Stimulated activated CD8-positive, alpha-beta memory T cell treated with anti-CD3 and anti-CD28 coated beads, Interleukin-7, amount 100 ng/mL, for 1 hour (primary cell): ENCODE measurements around the gene B4GALNT4.
"Not testable (repeated sequence)": the region's sequence is repeated elsewhere in the genome, so short reads cannot be mapped to it uniquely, and the experiment has no call there.

Source experiments
- DNase-seq, 2 donors: peaks; one replicate each; pipeline ENCODE4 v3.0.0-alpha.2; 2020; ENCODE audit warnings: low read depth in 2 of 2

B4GALNT4 gene

GRCh38 chr11:391117-392017, 22.1 kb downstream of the B4GALNT4 start:
- no peak for DNase-seq

DNA sequence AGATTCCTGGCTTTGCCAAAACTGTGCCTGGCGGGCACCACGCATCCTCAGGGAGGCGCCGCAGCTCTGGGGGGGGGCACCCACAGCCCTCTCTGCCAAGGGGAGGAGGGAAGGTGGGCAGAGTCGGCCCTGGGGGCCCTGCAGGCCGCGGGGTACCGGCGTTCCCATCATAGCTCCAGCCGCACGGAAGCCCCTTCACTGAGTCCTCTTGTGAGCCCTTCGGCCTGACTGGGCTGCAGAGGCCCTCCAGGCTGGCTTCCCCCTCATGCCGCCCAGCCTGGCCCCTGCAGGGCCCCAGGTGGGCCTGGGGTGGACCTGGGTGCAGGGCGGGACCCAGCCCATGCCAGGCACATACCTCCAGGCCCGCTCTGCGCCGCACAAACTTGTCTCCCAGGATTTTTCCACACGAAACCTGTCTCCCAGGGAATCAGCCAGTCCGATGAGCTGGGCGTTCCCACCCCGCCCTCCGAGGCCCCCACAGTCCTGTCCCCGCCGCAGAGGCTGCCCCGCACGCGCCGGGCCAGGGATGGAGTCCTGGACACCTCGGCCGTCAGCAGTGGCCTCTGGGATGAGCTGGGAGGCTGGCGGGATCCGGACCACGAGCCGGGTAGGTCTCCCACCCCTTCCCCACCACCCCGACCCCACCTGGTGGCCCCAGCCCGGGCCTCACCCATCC, 22.9 kb downstream of the B4GALNT4 start:
- DNase-seq = no peak

DNA sequence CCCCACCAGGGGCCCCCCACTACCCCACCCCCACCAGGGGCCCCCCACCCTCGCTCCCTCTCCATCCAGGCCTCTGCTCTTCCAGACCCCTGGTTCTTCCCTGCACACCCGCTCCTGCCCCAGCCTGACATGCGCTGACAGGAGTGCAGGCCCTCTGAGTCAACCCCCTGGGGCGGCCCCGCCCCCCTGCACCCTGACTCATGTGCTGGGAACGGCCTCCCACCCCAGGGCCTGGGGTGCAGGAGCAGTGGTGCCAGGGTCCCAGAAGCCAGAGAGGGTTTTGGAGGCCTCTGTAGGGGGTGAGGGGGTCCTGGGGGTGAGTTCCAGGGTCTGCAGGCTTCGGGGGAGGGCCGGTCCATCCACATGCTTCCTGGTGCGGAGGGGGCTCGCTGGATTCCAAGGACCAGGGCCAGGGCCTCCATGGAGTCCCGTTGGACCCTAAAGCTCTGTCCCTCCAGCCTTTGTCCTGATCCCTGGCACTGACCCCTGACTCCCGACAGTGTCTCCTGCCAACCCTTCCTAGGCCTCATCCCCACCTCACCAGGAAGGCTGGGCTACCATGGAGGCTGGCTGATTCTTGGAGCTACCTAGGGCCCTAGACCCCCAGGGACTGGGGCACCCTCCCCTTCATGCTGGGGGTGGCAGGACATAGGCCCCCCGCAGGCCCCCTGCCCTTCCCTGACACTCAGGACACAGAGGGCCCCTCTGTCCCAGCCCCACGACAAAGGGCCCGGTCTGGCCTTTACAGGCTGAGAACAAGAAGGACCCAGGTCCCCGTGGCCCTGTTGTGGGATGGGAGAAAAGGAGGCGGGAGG, 24.1 kb downstream of the B4GALNT4 start:
- DNase-seq = no peak

GRCh38 chr11:394034-394857, 24.9 kb downstream of the B4GALNT4 start, which contains the start of gene PKP3:
Gene PKP3 (plus strand): TSS chr11:394209. CDS start chr11:394293, 84 bp downstream.
- no peak for DNase-seq

DNA sequence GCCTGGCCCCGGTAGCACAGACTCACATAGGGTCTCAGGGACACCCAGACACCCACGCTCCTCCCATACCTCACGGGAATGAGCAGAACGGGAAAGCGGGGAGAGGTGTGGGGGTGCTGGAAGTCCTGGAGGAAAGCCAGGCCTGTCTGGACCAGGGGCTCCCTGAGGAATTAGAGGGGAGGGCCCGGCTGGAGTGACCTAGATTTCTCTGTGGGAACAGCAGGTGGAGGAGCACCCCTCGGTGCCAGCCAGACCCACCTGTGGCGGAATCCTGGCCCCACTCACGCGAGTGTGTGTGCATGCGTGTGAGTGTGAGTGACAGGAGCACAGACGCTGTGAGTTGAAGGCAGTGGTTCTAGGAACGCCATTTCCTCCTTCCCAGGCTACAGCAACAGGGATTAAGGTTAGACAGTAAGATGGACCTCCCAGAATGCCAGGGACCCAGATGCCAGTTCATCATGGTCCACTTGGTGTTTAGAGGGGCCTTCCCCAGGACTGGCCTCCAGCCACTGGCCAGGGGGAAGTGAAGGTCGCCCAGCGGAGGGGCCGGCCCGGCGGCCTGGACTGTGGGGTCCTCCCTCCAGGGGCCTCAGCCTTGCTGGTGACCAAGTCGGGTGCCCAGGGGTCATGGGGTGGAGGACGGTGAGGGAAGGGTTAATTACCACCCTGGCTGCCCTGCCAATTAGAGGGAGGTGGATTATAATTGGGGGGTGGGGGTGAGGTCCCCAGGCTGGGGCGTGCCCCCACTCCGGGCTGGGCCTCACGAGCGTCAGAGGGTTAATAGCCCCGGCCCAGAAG, 25.8 kb downstream of the B4GALNT4 start:
- no peak for DNase-seq

- no peak for DNase-seq
These were observed 26.6 kb downstream of the B4GALNT4 start for GRCh38 chr11:395866-396265.

DNA sequence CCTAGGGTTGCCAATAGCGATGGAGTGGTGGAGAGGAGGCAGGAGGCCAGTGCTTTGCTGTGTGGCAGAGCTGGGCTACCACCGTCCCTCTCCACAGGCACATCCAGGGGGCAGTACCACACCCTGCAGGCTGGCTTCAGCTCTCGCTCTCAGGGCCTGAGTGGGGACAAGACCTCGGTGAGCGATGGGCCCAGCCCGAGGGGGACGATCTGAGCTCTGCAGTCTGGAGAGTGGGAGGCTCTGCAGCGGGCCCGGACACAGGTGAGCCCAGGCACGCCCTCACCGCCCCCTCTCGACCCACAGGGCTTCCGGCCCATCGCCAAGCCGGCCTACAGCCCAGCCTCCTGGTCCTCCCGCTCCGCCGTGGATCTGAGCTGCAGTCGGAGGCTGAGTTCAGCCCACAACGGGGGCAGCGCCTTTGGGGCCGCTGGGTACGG, 27.2 kb downstream of the B4GALNT4 start:
- no peak for DNase-seq

DNA sequence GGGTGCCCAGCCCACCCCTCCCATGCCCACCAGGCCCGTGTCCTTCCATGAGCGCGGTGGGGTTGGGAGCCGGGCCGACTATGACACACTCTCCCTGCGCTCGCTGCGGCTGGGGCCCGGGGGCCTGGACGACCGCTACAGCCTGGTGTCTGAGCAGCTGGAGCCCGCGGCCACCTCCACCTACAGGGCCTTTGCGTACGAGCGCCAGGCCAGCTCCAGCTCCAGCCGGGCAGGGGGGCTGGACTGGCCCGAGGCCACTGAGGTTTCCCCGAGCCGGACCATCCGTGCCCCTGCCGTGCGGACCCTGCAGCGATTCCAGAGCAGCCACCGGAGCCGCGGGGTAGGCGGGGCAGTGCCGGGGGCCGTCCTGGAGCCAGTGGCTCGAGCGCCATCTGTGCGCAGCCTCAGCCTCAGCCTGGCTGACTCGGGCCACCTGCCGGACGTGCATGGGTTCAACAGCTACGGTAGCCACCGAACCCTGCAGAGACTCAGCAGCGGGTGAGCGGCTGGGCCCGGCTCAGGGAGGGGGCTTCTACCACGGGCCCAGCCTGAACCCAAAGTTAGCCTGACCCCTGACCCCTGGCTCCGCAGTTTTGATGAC, 27.7 kb downstream of the B4GALNT4 start:
- no peak for DNase-seq

DNA sequence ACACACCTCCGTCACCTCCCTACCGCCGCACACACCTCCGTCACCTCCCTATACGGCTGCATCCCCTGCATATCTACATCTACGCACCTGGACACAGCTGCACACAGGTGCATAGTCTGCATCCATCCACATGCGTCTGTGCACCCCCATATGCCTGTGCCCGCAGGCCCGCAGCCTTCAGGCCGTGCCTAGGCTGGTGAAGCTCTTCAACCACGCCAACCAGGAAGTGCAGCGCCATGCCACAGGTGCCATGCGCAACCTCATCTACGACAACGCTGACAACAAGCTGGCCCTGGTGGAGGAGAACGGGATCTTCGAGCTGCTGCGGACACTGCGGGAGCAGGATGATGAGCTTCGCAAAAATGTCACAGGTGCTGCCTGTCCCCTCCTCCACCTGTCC, 29.5 kb downstream of the B4GALNT4 start:
- DNase-seq = no peak

- DNase-seq = no peak
These were observed 30.5 kb downstream of the B4GALNT4 start for GRCh38 chr11:399731-400211.

DNA sequence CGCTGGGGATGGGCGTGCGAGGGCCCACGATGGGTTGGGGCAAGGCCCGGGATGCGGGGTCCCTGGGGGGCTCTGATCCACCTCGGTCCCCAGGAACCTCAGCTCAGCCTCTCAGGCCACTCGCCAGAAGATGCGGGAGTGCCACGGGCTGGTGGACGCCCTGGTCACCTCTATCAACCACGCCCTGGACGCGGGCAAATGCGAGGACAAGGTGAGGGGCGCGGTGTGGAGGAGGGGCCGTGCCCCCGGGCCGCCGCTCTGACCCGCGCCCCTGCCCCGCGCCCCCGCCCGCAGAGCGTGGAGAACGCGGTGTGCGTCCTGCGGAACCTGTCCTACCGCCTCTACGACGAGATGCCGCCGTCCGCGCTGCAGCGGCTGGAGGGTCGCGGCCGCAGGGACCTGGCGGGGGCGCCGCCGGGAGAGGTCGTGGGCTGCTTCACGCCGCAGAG, 31.0 kb downstream of the B4GALNT4 start:
- no peak for DNase-seq

GRCh38 chr11:401196-401595, 31.9 kb downstream of the B4GALNT4 start:
- not testable (repeated sequence) for DNase-seq

DNA sequence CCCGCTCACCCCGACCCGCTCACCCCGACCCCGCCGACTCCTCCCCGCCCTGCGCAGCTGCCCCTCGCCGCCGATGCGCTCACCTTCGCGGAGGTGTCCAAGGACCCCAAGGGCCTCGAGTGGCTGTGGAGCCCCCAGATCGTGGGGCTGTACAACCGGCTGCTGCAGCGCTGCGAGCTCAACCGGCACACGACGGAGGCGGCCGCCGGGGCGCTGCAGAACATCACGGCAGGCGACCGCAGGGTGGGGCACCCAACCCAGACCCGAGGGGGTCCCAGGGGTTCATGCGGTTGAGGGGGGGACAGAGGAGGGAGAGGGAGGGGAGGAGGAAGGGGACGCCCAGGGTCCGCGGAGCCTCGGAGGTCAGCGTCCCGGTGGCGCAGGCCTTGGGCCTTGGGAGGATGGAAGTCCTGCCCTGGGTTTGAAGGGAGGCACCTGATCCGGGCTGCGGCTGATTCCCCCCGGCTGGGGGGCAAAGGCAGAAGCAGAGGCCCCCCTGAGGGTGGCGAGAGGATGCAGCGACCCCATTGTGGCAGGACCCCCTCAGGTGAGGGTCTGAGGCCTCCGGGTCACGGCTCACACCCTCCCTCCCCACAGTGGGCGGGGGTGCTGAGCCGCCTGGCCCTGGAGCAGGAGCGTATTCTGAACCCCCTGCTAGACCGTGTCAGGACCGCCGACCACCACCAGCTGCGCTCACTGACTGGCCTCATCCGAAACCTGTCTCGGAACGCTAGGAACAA, 33.9 kb downstream of the B4GALNT4 start:
- no peak for DNase-seq

DNA sequence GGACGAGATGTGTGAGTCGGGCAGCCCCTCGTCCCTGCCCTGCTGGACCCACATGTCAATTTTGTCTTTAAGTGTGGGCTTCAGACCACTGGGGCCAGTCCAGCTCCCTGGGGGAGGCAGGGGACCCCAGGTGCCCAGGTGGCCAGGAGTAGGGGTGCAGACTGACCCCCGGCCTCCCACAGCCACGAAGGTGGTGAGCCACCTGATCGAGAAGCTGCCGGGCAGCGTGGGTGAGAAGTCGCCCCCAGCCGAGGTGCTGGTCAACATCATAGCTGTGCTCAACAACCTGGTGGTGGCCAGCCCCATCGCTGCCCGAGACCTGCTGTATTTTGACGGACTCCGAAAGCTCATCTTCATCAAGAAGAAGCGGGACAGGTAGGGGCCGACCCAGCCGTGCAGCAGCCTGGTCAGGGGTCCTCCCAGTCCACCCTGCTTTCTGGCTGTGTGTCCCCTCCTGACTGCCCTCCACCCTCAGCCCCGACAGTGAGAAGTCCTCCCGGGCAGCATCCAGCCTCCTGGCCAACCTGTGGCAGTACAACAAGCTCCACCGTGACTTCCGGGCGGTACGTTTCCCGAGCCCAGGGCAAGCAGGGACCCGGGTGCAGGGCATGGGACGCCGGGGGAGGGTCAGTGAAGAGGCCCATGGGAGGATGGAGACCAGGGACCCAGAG, 34.6 kb downstream of the B4GALNT4 start:
- DNase-seq = no peak

DNA sequence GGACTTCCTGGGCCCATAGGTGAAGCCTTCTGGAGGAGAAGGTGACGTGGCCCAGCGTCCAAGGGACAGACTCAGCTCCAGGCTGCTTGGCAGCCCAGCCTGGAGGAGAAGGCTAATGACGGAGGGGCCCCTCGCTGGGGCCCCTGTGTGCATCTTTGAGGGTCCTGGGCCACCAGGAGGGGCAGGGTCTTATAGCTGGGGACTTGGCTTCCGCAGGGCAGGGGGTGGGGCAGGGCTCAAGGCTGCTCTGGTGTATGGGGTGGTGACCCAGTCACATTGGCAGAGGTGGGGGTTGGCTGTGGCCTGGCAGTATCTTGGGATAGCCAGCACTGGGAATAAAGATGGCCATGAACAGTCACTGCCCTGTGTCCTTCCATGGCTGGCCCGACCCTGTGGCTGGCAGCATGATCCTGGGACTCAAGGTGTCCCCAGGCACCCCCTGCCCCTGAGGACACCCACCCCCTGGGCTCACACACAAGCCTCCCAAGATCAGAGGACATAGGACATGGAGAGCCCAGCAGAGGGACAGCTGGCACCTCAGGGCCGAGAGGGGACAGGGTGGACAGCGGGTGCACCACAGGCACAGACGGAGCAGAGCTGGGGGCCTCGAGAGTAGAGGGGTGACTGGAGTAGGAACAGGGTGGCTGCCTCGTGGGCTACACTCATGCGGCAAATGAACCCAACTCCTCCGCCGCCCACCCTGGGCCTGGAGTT, 35.4 kb downstream of the B4GALNT4 start:
- no peak for DNase-seq

- no peak for DNase-seq
These were observed 36.1 kb downstream of the B4GALNT4 start for GRCh38 chr11:405323-405953.
